Activated CD8-positive, alpha-beta memory T cell treated with anti-CD3 and anti-CD28 coated beads for 36 hours (primary cell): ENCODE data around the gene ADAMTS9. TPM values are rescaled to one million over a fixed set of nuclear protein-coding genes. Genes with fewer than 3 reads are reported as not detected.

Experiments
- CTCF ChIA-PET: fragments of 350-600 bp; sonication (Branson Sonifier 250); formaldehyde crosslinking; loops from one replicate; lab custom pipeline; 2021; ENCODE audit warnings: antibody characterized with exemption; lab: Charles Lee
- POLR2A ChIA-PET: fragments of 350-600 bp; sonication (Branson Sonifier 250); formaldehyde crosslinking; loops from one replicate; lab custom pipeline; 2021; ENCODE audit warnings: antibody characterized with exemption; lab: Charles Lee
- total RNA-seq, 2 experiments: library from RNA; stranded (reverse); gene quantifications; one replicate each; pipeline ENCODE4 v1.2.3, GENCODE V29; 2021

The ADAMTS9 gene
- total RNA-seq, 2 experiments from 2014 or later, result not detected

DNA sequence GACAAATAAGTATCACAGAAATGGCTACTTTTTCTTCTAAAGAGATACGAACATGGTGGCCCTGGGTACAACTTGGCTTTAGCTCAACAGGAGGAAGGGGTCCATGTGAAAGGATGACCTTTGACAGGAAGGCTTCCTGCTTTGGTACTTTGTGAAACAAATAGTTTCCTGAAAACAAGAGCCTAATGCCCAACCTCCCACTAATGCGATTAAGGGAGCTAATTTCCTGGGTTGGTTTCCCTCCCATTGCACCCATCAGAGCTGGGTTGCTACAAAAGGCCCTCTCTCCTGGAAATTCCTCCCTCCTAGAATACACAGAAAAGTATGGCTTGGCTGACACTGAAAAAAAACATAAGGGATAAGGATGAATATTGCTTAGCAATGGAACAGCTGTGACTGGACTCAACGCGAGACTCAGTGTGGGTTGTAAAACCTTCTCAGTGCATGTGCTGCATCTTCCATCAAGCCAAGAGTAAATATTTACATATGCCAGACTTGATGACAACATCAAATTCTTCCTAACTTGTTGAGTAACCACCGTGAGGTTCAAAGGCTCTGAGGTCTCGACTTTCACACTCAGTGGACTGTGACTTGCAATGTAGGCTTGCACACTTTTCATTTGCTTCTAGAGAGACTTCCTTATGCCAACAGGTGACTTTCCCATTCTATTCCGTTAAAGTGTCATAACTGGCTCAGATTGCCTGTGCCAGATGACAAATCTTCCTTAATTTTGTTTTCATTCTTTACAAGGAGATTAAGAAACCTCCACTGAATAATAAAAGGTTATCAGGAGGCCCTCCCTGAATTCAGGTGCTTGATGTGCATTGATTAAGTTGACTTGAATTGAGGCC, 60.1 kb downstream of the ADAMTS9 start:
- CTCF ChIA-PET, result no interaction called here

DNA sequence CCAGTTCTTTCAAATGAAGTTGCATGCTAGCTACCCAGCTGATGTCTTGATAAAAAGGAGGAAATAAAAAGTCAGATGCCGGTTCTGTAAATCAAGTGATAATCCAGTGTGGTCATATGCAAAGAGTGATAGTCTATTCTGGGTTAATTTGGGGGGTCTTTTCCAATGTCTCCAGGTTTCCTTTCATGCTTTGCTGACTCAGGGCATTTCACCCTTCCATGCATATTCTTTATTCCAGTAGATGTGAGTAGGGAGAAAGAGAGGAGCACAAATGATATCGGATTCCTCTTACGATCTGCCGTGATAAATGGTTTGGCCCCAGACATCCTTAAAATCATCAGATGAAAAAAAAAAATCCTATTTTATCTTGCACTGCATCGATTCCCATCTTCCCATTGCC, 60.8 kb downstream of the ADAMTS9 start:
- ChIA-PET POLR2A (no interaction called here), CTCF (no interaction called here)

More for the DNA sequence above, 60.1 kb downstream of the ADAMTS9 start:
- POLR2A ChIA-PET, result no interaction called here

DNA sequence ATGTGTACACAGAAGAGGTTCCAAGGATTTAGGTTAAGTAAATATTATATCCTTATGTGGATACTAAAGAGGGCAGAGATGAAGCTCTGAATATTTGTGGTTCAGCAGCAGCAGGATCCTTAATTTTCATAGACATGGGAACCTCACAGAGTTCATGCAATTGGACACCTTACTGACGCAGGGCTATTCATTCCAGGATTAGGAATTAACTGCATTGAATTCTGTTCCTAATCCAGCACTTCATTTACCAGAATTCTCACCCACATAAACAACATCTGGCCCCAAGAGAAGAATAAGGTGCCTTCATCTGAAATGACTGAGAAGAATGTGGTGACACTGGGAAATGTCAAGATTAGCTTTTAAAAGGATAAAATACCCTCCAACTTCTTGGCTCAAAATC, 62.4 kb downstream of the ADAMTS9 start:
- ChIA-PET CTCF (no interaction called here), POLR2A (no interaction called here)

DNA sequence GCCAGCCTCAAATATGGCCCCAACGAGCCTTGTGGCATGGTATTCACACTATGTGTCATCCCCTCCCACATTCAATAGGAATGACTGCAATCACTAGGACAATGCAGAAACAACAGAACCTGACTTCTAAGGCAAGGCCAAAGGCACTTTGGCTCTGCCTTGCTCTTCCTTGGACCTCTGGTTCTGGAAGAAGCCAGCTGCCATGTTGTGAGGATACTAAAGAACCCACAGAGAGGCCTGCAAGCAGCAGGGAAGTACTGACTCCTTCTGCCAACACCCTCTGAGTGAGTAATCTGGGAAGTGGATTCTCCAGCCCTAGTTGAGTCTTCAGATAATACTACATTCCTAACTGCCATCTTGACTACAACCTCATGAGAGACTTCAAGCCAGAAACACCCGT, 64.7 kb downstream of the ADAMTS9 start:
- POLR2A ChIA-PET, result no interaction called here

DNA sequence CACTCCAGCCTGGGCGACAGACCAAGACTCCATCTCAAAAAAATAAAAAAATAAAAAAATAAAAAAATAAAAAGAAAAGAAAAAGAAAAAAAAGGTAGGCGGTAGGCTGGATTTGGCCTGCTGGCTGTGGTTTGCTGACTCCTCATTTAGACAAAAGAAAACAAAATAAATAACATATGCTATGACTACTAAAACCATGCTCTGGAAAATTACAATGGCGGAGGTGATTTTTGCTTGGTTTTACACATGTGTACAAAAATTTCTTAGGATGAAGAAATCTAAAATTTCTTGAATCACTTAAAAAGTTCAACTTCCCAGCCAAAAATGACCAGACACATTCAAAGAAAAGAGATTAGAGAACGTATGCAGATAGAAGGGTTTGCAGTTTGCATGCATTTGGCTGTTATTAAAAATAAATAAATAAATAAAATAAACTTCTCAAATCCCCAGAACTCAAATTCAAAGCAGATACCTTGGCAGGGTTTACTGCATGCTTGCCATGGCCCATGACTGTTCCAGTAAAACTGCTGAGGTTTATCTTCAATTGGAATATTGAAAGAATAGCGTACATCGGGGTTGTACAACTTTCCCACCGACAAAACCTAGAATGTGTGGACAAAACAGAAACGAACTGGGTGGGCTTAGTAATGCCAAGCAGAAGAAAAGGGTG, 65.9 kb downstream of the ADAMTS9 start:
- POLR2A ChIA-PET, result no interaction called here
- CTCF ChIA-PET, result no interaction called here

More for the DNA sequence above, 64.7 kb downstream of the ADAMTS9 start:
- CTCF ChIA-PET, result no interaction called here

DNA sequence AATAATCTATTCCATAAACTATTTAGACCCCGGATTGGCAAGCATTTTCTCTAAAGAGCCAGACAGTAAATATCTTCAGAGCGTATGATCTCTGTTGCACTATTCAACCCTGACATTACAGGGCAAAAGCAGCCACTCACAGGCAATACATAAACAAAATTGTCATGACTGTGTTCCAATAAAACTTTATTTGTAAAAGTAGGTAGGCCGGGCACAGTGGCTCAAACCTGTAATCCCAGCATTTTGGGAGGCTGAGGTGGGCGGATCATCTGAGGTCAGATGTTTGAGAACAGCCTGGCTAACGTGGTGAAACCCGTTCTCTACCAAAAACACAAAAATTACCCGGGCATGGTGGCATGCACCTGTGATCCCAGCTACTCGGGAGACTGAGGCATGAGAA, 66.5 kb downstream of the ADAMTS9 start:
- CTCF ChIA-PET, result no interaction called here
- POLR2A ChIA-PET, result no interaction called here

DNA sequence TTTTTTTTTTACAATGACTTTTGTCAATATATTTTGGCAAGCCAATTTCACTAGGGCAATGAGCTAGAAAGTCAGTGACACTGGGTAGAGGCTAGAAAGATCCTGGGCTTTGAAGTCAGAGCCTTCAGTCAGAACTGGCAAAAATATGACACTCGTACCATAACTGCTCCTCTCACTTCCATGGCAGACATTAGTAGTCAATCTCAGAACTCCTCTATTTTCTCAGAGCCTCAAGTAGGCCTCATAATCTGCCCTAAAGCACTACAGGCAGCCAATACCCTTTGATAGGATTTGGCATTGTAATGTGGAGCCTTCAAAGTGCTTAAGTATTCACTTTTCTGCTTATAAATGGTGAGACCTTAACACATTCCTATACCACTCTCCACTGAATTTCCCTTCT, 67.8 kb downstream of the ADAMTS9 start:
- ChIA-PET CTCF (no interaction called here), POLR2A (no interaction called here)

DNA sequence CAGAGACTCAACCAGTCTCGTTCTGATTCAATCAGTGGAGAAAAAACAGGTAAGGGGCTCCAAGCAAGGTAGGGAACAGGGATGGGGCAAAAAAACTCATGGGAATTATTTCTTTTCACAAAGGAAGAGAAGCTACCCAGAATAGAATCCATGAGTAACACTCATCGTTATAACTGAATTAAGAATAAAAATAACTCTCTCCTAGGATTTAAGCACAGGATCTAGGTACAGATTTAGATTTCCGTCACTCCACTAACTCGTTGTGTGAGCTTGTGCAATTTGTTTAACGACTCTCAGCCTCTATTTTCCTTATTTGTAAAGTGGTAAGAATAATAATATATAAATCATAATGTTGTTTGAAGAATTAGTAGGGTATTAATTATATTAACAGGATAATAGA, 68.6 kb downstream of the ADAMTS9 start:
- CTCF ChIA-PET, result no interaction called here
- POLR2A ChIA-PET, result no interaction called here

DNA sequence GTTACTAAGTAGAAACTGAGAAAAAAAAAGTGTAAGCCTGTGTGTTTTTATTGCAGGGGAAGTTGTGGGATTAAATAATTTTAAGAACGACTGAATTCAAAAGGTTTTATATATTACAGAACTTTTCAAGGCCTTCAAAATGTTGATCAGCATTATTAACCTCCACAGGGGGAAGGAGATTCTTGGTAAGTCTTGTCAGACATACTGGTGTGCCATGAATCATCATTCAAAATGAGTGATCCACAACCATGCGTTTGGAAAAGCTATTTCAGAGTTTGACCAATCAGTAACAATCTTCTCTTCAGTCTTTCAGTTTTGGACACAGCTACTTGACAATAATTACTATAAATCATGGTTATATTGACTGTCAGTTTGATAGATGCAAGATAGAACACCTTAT, 70.2 kb downstream of the ADAMTS9 start:
- ChIA-PET POLR2A (no interaction called here), CTCF (no interaction called here)

DNA sequence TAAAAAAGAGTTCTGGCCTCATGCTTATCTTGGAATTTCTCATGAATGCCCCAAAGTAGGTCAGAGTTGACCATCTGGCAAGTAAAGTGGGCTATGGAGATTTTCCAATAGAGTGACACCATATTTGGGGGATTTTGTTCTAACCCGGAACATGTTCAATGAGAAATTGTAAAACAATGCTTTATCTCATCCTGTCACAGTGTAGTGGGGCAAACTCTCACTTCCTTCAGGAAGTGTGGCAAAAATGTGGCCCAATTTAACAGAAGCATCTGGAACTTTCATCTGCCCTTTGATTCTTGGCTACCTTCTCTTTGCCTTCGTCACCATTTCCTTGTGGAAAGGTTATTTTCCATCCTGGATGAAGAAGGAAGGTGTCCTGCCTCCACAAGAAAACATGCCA, 70.8 kb downstream of the ADAMTS9 start:
- ChIA-PET POLR2A (no interaction called here), CTCF (no interaction called here)

DNA sequence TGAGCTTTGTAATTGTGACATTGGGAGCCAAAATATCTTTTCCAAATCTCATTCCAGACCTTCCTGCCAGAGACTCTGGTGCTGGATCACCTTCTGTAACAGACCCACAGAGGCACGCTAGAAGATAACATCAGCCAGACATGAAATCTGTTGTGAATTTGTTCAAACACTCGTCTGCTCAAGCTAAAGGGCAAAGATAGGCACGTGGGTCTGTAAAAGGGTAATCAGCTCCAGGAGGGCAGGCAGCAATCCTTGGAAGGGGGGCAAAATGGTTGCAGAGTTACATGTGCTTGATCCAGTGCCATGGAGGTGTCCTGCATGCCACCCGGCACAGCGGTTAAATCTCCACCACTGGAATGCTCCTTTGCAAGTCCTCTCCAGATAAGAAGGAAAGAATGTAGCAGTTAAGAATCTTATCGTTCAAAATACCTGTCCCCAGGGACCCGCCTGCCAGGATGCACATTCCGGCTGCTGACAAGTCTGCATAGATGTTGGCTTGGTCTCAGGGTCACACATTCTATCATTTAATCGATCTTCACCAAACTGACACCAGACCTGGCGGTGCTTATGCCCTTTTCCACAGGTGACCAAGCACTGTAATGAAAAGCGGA, 74.8 kb downstream of the ADAMTS9 start:
- POLR2A ChIA-PET, result no interaction called here
- CTCF ChIA-PET, result no interaction called here

DNA sequence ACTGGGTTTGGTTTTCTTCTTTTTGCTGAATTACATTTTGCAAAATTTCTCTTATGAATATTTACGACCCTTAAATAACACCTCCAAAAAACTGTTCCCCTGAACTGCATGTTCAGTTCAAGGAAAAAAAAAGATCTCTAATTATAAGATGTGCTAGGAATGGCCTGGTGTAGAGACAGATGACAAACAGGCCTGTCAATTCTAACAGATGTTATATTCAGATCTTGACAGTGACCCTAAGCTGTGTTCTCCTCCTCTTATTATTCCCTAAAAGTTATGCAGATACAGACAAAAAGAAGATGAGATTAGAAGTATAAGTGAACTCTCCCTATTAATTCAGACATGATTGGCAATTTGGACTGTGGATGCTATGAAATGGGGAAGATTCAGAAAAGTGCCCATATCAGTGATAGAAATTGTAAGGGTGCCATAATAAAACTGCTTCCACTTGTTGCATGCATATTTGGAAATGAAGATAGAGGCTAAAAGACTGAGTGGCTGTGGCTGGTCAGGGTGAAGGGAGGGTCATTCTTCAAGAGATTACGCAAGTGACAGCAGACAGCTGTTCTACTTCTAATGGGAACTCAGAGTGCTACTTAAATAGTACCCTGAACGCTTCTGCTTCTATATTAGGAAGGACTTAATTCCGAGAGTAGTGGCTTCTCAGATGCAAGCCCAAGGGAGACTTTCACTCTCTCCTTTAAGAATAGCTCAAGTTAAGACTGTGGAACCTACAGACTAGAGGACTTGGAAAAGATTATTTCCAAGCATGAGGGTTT, 75.5 kb downstream of the ADAMTS9 start:
- ChIA-PET POLR2A (no interaction called here), CTCF (no interaction called here)

DNA sequence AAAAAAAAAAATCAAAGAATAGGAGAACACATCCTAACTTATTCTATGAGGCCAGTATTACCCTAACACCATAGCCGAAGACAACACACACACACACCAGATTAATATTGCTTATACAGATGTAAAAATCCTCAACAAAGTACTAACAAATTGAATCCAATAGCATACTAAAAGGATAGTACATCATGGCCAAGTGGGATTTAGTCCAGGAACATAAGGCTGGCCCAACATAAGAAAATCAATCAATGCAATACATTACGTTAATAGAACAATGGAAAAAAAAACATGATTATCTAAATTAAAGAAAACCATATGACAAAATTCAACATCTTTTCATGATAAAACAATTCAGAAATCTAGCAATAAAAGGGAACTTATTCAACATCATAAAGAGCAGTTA, 79.1 kb downstream of the ADAMTS9 start:
- POLR2A ChIA-PET, result no interaction called here
- CTCF ChIA-PET, result no interaction called here

DNA sequence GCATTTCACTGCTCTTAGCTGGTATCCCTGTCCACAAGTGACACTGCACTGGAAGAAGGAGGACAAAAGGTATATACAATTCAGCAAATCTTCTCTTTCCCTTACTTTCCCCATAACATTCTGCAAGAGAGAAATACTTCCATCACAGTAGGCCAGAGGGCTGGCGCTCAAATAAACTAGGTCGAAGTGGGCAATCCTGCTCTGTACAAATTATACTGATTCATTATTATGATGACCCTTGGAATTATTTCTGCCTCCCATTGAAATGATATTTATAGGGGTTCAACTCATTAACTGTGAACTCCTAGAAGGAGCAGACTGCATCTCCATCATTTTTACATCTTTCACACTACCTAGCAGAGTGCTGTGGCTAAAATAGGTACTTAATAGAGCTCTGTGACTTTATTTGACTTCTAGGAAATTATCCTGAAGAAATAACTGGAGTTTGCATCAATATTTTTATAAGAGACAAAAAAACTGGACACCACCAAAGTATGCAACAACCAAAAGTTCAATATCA, 80.7 kb downstream of the ADAMTS9 start:
- ChIA-PET POLR2A (no interaction called here), CTCF (no interaction called here)

DNA sequence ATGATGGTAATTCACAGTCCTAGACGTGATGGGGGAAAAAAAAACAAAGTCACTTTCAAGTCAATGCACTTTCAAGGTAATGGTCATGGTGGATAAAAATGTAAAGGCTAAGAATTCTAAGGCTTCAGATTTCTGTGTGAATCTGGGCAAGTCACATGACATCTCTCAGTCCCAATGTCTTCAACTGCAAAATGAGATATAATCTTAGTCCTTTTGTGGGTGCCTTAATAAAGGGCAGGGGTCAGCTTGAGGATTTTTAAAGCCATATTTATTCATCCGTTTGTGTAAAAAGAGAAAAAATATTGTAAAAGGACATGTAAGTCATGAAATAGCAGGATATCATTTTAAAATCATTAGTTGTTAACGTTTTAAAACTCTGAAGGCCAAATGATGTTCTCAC, 83.5 kb downstream of the ADAMTS9 start:
- ChIA-PET CTCF (no interaction called here), POLR2A (no interaction called here)

DNA sequence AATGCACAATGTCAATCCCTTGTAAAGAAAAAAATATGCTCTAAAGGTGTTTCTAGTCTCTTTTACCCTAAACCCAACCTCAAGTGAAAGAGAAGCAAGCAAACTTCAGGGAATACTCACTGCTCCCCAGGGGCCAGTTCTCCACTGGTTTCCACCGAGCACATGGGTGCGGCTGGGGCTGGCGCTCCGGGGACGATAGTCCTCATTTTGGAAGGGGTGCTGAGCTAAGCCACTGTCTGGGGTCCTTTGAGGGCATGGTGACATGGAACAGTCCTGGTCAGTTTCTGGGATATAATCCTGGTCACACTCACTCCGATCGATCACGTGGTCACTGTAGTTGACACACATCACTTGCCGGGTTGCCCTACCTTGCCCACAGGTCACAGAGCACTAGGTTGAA, 86.0 kb downstream of the ADAMTS9 start:
- ChIA-PET CTCF (no interaction called here), POLR2A (no interaction called here)

DNA sequence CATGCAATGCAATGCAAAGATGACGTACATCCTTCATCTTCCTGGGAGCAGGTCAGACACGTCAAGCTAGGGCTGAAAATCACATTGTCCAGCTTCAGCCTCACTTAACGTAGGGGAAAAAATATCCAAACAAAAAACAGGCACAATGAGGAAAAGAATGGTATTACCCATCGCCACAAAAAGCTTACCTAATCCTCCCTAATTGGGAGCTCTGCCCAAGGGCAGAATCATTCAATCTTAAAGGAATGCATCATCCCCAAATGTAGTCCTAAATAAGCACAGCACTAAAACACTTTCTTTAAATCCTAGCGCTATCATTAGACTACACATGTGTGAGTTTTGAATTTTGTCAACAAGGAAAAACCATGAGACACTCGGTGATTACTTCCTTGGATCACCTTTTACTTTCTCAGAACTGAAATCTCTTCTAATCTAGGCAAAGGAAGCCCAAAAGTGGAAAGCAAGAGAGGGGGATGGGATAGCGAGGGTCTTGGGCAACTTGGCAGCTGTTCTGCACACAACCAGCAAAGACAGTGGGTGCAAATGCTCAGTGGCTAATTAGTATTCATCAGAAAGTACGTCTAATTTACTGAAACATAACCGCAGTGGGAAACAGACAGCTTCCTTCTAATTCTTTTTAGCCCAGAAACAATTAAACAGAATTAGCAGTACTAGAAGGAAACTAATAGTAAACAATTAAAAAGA, 87.4 kb downstream of the ADAMTS9 start:
- ChIA-PET CTCF (no interaction called here), POLR2A (no interaction called here)

DNA sequence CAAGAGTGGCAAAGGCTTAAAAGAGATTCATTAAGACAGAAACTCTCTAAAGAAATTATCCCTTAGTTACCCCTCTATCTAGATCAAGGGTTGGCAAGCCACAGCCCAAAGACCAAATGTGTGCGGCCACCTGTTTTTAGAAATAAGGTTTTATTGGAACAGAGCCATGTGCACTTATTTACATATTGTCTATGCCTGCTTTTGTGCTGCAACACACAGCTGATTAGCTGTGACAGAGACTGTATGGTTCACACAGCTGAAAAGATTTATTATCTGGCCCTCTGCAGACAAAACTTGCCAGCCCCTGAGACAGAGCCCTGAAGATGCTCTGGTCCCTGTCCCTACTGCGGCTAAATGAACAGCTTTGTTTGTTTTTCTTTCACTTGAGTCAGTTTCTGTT, 88.1 kb downstream of the ADAMTS9 start:
- ChIA-PET POLR2A (no interaction called here), CTCF (no interaction called here)

DNA sequence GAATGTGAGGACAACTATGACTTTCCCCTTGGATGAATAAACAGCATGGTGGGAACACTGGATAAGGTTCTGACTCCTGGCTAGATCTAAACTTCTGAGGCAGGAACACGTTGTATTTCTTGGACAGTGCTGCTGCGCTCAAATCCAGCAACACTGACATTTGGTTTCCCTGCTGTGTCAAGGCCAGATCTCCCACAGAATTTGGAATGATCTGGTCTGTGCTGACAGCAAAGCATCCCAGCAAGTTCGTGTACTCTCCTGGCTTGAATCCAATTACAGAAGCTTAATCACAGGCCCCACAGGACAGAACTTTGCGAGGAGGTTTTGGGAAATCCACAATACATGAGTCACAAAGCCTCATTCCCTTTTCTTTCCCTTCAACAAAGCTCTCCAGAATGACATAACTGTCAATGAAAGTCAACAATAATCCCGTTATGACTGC, 92.5 kb downstream of the ADAMTS9 start:
- POLR2A ChIA-PET, result no interaction called here
- CTCF ChIA-PET, result no interaction called here
